Measurements from ENCODE around the gene NFKBIZ. TPM values are rescaled to one million over a fixed set of nuclear protein-coding genes. Genes with fewer than 3 reads are reported as not detected.
A peak's percentile ranks its signal among the peaks of the same experiment; 100 is the strongest.

Gene NFKBIZ
- total and polyA plus RNA-seq, 4 donors = 4.8 to 78.8 (median 23.7) TPM

DNA sequence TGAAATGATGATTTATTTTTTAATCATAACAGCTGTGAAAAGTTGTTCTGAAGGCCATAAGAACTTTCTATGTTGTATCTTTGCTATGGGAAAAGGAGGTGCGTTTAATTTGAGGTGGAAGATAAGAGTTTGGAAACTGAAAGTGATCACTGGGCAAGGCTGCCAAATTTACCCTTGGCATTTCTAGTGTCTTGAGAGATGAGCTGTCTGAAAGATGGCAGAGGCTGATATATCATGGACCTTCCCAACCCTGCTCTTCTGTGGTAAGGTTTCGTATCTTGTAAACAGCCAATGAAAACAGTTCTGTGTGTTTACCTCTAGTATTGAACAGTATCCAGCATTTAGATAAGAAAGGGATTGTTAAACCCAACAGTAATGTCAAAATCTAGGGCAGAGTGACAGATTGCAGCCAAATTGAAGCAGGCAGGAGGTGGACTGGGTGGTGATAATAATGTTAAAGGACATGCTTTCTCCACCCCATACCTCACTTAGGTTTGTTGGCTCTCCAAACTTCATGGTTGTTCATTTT, 15.8 kb upstream of the NFKBIZ start (continued):
- TF ChIP-seq MAX (IDR thresholded peaks at IDR 0.05) = no peak
- no peak for TF ChIP-seq NR2F2 (IDR thresholded peaks at IDR 0.05)
- TF ChIP-seq TAF1 (conservative IDR thresholded peaks at IDR 0.05) = no peak
- TF ChIP-seq, protein P1, sequence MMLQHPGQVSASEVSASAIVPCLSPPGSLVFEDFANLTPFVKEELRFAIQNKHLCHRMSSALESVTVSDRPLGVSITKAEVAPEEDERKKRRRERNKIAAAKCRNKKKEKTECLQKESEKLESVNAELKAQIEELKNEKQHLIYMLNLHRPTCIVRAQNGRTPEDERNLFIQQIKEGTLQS (IDR thresholded peaks at IDR 0.05) = no peak
- peak; percentile 65 for TF ChIP-seq FOXA1 (IDR thresholded peaks at IDR 0.05)
- no peak for TF ChIP-seq EGR1 (IDR thresholded peaks at IDR 0.05; ENCODE audit: low read depth in 2 of 2)
- TF ChIP-seq YY1 (IDR thresholded peaks at IDR 0.05) = peak; percentile 61

DNA sequence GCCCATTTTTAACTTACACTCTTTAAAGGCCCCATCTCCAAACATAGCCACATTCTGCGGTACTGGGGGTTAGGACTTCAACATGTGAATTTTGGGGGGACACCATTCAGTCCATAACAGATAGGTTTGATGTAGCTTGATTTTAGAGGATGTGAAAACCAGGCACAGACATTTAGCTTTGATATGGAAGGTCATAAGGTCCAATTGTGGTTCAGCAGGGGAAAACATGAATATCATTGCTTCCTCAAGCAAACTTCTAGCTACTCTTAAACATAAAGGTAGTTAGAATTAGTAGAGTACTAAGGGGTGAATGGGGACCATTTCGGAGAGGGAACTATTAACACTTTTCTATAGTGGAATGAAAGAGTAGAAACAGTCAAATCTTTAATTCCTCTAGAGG, 13.6 kb upstream of the NFKBIZ start:
- H3K27ac ChIP-seq (ENCODE audit: low read depth in 1 of 2, low read length in 2 of 2) = no peak overlapping the region
- no peak overlapping the region for H3K9ac ChIP-seq (ENCODE audit: low read depth in 1 of 2, low read length in 2 of 2)
- H3K36me3 ChIP-seq (ENCODE audit: control insufficient read depth in 4 of 4, insufficient read depth in 3 of 4, low read depth in 1 of 4, low read length in 3 of 4) = peaks cover 0 to 1% (median 0%) of the 10 kb centered on the region in 4 donors
- peaks cover 4 to 20% (median 9%) of the 10 kb centered on the region in 4 donors for H3K4me1 ChIP-seq (ENCODE audit: control insufficient read depth in 4 of 4, insufficient read depth in 4 of 4, low read length in 3 of 4)
- WGBS = 97% methylated on average over 2 of the region's 2 CpGs
- H3K4me3 ChIP-seq (ENCODE audit: low read depth in 1 of 3, low read length in 3 of 3) = no peak overlapping the region
- no peaks in the 10 kb centered on the region for H3K9me3 ChIP-seq (ENCODE audit: control insufficient read depth in 4 of 4, low read length in 3 of 4)
- TF ChIP-seq RAD21 (IDR thresholded peaks at IDR 0.05) (no peak), NR2F2 (IDR thresholded peaks at IDR 0.05) (no peak), HNF4A (conservative IDR thresholded peaks at IDR 0.05) (no peak), MAX (IDR thresholded peaks at IDR 0.05) (no peak), YY1 (IDR thresholded peaks at IDR 0.05) (no peak), JUND (IDR thresholded peaks at IDR 0.05) (no peak), FOXA2 (IDR thresholded peaks at IDR 0.05) (no peak), TAF1 (conservative IDR thresholded peaks at IDR 0.05) (no peak), RXRA (IDR thresholded peaks at IDR 0.05) (no peak), FOXA1 (IDR thresholded peaks at IDR 0.05) (no peak), HNF4G (IDR thresholded peaks at IDR 0.05) (no peak), EGR1 (IDR thresholded peaks at IDR 0.05; ENCODE audit: low read depth in 2 of 2) (no peak)
- TF ChIP-seq, protein P2, sequence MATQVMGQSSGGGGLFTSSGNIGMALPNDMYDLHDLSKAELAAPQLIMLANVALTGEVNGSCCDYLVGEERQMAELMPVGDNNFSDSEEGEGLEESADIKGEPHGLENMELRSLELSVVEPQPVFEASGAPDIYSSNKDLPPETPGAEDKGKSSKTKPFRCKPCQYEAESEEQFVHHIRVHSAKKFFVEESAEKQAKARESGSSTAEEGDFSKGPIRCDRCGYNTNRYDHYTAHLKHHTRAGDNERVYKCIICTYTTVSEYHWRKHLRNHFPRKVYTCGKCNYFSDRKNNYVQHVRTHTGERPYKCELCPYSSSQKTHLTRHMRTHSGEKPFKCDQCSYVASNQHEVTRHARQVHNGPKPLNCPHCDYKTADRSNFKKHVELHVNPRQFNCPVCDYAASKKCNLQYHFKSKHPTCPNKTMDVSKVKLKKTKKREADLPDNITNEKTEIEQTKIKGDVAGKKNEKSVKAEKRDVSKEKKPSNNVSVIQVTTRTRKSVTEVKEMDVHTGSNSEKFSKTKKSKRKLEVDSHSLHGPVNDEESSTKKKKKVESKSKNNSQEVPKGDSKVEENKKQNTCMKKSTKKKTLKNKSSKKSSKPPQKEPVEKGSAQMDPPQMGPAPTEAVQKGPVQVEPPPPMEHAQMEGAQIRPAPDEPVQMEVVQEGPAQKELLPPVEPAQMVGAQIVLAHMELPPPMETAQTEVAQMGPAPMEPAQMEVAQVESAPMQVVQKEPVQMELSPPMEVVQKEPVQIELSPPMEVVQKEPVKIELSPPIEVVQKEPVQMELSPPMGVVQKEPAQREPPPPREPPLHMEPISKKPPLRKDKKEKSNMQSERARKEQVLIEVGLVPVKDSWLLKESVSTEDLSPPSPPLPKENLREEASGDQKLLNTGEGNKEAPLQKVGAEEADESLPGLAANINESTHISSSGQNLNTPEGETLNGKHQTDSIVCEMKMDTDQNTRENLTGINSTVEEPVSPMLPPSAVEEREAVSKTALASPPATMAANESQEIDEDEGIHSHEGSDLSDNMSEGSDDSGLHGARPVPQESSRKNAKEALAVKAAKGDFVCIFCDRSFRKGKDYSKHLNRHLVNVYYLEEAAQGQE (IDR thresholded peaks at IDR 0.05) = no peak
- TF ChIP-seq, protein P3, sequence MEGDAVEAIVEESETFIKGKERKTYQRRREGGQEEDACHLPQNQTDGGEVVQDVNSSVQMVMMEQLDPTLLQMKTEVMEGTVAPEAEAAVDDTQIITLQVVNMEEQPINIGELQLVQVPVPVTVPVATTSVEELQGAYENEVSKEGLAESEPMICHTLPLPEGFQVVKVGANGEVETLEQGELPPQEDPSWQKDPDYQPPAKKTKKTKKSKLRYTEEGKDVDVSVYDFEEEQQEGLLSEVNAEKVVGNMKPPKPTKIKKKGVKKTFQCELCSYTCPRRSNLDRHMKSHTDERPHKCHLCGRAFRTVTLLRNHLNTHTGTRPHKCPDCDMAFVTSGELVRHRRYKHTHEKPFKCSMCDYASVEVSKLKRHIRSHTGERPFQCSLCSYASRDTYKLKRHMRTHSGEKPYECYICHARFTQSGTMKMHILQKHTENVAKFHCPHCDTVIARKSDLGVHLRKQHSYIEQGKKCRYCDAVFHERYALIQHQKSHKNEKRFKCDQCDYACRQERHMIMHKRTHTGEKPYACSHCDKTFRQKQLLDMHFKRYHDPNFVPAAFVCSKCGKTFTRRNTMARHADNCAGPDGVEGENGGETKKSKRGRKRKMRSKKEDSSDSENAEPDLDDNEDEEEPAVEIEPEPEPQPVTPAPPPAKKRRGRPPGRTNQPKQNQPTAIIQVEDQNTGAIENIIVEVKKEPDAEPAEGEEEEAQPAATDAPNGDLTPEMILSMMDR (IDR thresholded peaks at IDR 0.05; ENCODE audit: low read depth, low read length, missing input control) = no peak
- TF ChIP-seq, protein P1 (IDR thresholded peaks at IDR 0.05) = no peak
- H3K27me3 ChIP-seq (ENCODE audit: control insufficient read depth in 4 of 4, insufficient read depth in 4 of 4, low read length in 3 of 4) = no peaks in the 10 kb centered on the region
- DNase-seq (ENCODE audit: low spot score) = no peak

Measured in liver (tissue), 9 donors.